ENCODE results near the gene KCNMA1.

KCNMA1 gene

GRCh38 chr10:76969366-76969948, 668.2 kb downstream of the KCNMA1 start:
- H3K36me3 ChIP-seq (ENCODE audit: low read length), result no peaks in the 10 kb centered on the region
- no peak overlapping the region for H3K4me2 ChIP-seq (ENCODE audit: low read depth, low read length, poor library complexity, severe bottlenecking)
- H3K79me2 ChIP-seq (ENCODE audit: insufficient read depth, low read length), result no peaks in the 10 kb centered on the region
- H3K27ac ChIP-seq (ENCODE audit: low read depth, low read length), result no peak overlapping the region
- H3K4me3 ChIP-seq (ENCODE audit: insufficient read depth, low read length, poor library complexity, severe bottlenecking), result no peak overlapping the region
- H3K27me3 ChIP-seq (ENCODE audit: low read length), result no peaks in the 10 kb centered on the region
- TF ChIP-seq CTCF (IDR thresholded peaks at IDR 0.05; ENCODE audit: insufficient read depth, low read length, poor library complexity, severe bottlenecking) (no peak), EZH2phosphoT487 (conservative IDR thresholded peaks at IDR 0.05; ENCODE audit: low read length) (no peak)
- H3F3A ChIP-seq (ENCODE audit: insufficient read depth), result no peaks in the 10 kb centered on the region
- no peak overlapping the region for H3K9ac ChIP-seq (ENCODE audit: low read length)
- H4K20me1 ChIP-seq (ENCODE audit: low read depth, low read length), result no peaks in the 10 kb centered on the region
- no peaks in the 10 kb centered on the region for H3K9me3 ChIP-seq (ENCODE audit: insufficient read depth, low read length)
- no peaks in the 10 kb centered on the region for H3K9me2 ChIP-seq (replicated peaks; ENCODE audit: insufficient read depth, low read length)
- H2AFZ ChIP-seq (ENCODE audit: low read depth, low read length, severe bottlenecking), result no peak overlapping the region

GRCh38 chr10:76968483-76968882, 669.1 kb downstream of the KCNMA1 start:
- H3K4me3 ChIP-seq (ENCODE audit: insufficient read depth, low read length, poor library complexity, severe bottlenecking), result no peak overlapping the region
- H4K20me1 ChIP-seq (ENCODE audit: low read depth, low read length), result no peaks in the 10 kb centered on the region
- H3K79me2 ChIP-seq (ENCODE audit: insufficient read depth, low read length), result no peaks in the 10 kb centered on the region
- H3K9ac ChIP-seq (ENCODE audit: low read length), result no peak overlapping the region
- no peaks in the 10 kb centered on the region for H3K9me3 ChIP-seq (ENCODE audit: insufficient read depth, low read length)
- H3K4me2 ChIP-seq (ENCODE audit: low read depth, low read length, poor library complexity, severe bottlenecking), result no peak overlapping the region
- H3K36me3 ChIP-seq (ENCODE audit: low read length), result no peaks in the 10 kb centered on the region
- no peaks in the 10 kb centered on the region for H3K27me3 ChIP-seq (ENCODE audit: low read length)
- no peak overlapping the region for H3K27ac ChIP-seq (ENCODE audit: low read depth, low read length)
- no peaks in the 10 kb centered on the region for H3F3A ChIP-seq (ENCODE audit: insufficient read depth)
- no peak overlapping the region for H2AFZ ChIP-seq (ENCODE audit: low read depth, low read length, severe bottlenecking)
- H3K9me2 ChIP-seq (replicated peaks; ENCODE audit: insufficient read depth, low read length), result no peaks in the 10 kb centered on the region
- no peak for TF ChIP-seq CTCF (IDR thresholded peaks at IDR 0.05; ENCODE audit: insufficient read depth, low read length, poor library complexity, severe bottlenecking)
- no peak for TF ChIP-seq EZH2phosphoT487 (conservative IDR thresholded peaks at IDR 0.05; ENCODE audit: low read length)

- TF ChIP-seq CTCF (IDR thresholded peaks at IDR 0.05; ENCODE audit: insufficient read depth, low read length, poor library complexity, severe bottlenecking) (no peak), EZH2phosphoT487 (conservative IDR thresholded peaks at IDR 0.05; ENCODE audit: low read length) (no peak)
- H3K9ac ChIP-seq (ENCODE audit: low read length), result no peak overlapping the region
- H4K20me1 ChIP-seq (ENCODE audit: low read depth, low read length), result no peaks in the 10 kb centered on the region
- H3K4me3 ChIP-seq (ENCODE audit: insufficient read depth, low read length, poor library complexity, severe bottlenecking), result no peak overlapping the region
- no peak overlapping the region for H3K27ac ChIP-seq (ENCODE audit: low read depth, low read length)
- H3K9me2 ChIP-seq (replicated peaks; ENCODE audit: insufficient read depth, low read length), result no peaks in the 10 kb centered on the region
- no peaks in the 10 kb centered on the region for H3K36me3 ChIP-seq (ENCODE audit: low read length)
- H2AFZ ChIP-seq (ENCODE audit: low read depth, low read length, severe bottlenecking), result no peak overlapping the region
- no peaks in the 10 kb centered on the region; the same call in 1 of the 2 replicates for H3K9me3 ChIP-seq (ENCODE audit: insufficient read depth, low read length)
- no peaks in the 10 kb centered on the region for H3F3A ChIP-seq (ENCODE audit: insufficient read depth)
- no peak overlapping the region for H3K4me2 ChIP-seq (ENCODE audit: low read depth, low read length, poor library complexity, severe bottlenecking)
- H3K79me2 ChIP-seq (ENCODE audit: insufficient read depth, low read length), result no peaks in the 10 kb centered on the region
- H3K27me3 ChIP-seq (ENCODE audit: low read length), result no peaks in the 10 kb centered on the region
Observed at GRCh38 chr10:76962851-76963250, 674.8 kb downstream of the KCNMA1 start.

Measured in SU-DHL-6 (cell line).